Measurements from ENCODE around the gene MEFV.
"Not testable (repeated sequence)": the region's sequence is repeated elsewhere in the genome, so short reads cannot be mapped to it uniquely, and the experiment has no call there.

The MEFV gene

DNA sequence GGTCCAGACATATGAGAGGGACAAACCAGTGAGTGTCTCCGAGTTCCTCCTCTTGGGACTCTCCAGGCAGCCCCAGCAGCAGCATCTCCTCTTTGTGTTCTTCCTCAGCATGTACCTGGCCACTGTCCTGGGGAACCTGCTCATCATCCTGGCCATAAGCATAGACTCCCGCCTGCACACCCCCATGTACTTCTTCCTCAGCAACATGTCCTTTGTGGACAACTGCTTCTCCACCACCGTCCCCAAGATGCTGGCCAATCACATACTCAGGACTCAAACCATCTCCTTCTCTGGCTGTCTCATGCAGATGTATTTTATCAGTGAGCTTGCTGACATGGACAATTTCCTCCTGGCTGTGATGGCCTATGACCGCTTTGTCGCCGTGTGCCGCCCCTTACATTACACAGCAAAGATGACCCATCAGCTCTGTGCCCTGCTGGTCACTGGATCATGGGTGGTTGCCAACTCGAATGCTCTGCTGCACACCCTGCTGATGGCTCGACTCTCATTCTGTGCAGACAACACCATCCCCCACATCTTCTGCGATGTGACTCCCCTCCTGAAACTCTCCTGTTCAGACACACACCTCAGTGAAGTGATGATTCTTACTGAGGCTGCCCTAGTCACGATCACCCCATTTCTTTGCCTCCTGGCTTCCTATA lies 40.7 kb downstream of the MEFV start:
- no peak for DNase-seq

DNA sequence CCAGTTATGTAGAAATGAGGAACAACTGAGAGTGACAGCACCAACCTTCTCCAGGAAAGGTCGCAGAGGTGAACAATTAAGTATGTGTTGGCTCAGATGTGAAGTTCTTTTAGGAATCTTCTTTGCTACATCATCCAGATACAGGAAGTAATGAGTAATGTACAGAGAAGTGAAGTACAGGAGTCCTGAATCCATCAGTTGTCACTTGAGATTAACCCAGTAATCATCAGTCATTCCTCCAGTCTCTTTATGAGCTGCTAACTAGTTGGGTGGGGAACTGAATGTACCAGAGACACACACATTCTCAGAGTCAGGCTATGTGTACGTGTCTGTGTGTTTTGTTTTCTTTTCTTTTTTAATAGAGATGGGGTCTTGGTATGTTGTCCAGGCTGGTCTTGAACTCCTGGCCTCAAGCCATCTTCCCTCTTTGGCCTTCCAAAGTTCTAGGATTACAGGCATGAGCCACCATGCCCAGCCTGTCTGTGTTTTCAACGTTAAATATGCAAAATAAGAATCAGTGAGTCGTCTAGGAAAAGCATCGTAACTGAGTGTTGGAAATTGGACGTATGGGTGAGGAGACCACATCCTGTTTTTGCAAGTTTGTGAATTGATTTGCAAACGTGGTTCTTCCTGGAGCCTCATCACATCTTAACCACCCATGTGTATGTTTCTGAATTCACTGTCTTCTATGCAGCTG lies 41.4 kb downstream of the MEFV start:
- no peak for DNase-seq

DNA sequence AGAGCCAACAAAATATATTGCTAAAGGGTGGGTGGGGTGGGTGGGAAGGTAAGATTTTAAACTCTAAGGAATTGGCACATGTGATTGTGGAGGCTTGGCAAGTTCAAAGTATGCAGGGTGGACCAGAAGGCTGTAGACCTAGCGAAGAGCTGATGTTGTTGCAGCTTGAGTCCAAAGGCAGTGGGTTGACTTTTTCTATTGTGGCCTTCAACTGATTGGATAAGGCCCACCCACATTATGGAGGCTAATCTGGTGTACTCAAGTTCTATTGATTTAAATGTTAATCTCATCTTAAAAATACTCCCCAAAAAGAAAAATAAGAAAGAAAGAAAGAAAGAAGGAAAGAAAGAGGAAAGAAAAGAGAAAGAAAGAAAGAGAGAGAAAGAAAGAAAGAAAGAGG lies 43.9 kb downstream of the MEFV start:
- DNase-seq, result no peak

DNA sequence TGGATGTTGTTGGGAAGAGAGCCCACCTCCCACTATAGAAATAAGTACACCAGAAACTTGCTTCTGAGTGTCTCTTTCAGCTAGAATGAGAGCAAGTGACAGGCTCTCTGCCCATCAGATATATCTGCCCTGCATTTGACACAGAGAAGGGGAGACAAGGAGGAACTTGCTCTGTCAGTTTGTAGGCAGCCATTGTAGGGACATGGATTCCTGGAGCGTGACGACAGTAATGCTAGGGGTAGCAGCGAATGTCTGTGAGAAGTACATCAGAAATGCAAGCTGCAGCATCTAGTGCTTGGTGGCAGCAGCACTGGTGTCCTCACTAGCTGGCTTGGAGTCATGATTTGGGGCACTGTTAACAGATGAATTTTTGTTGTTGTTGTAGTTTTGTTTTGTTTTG lies 44.4 kb downstream of the MEFV start:
- DNase-seq, result no peak

DNA sequence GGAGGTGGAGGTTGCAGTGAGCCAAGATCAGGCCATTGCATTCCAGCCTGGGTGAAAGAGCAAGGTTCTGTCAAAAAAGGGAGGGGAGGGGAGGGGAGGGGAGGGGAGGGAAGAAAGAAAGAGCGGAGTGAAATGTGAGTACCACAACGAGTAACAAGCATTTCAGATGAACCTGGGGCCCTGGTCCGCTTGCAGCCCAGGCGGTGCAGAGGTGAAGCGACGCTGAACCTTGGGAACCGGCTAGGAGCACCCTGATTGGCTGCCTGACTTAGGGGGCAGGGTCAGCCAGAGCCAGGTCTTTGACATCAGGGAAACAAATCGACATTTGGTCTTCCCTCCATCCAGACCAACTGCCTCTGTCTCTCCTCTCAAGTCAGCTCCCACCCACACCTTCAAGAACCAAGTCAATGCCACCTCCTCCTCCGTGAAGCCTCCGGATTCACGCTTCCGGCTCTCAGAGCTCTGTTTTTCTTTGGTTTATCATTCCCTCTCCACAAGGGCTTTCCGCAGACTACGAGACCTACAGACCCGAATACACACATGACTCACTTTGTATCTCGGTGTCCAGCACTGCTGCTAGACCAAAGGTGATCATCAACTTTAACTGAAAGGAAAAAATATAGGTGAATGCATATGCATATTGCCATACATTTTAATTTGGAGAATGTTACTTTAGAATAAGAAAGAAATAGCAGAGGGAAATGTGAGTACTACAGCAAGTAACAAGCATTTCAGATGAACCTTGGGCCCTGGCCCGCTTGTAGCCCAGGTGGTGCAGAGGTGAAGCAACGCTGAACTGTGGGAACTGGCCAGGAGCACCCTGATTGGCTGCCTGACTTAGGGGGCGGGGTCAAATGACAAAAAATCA lies 49.1 kb downstream of the MEFV start:
- DNase-seq, result no peak

DNA sequence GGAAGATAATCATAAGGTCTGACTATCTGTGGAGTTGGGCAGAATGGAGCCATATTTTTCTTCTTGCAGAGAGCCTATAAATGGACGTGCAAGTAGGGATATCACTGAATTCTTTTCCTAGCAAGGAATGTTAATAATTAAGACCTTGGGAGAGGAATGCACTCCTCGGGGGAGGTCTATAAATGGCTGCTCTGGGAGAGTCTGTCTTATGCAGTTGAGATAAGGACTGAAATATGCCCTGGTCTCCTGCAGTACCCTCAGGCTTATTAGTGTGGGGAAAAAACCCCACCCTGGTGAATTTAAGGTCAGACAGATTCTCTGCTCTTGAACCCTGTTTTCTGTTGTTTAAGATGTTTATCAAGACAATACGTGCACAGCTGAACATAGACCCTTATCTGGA lies 50.5 kb downstream of the MEFV start:
- DNase-seq, result not testable (repeated sequence)

DNA sequence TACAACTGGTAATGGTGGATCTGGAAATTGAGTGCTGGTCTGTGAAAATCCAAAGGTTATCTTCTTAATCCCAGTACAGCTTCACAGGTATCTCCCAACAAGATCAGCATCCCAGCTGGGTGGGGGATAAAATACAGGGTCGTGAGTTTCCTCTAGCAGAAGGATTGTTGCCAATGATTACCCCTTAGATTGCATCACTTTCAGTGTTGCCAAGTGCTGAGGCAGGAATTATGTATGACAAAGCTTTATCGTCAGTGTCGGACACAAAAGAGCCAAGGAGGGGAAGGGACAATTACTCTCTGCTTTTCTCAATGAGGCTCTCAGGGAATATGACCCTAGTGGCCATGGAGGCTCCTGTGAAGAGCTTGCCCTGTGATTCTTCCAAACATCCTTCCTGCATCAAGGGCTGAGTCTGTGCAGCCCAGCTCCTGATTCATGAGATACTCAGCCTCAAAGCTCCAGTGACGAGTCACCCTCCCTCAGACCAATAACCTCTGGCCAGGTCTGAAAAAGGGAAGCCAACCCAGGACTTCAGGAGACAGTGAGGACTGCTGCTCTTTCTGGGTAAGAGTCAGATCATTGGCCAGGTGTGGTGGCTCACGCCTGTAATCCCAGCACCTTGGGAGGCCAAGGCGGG lies 53.4 kb downstream of the MEFV start:
- DNase-seq, result no peak

DNA sequence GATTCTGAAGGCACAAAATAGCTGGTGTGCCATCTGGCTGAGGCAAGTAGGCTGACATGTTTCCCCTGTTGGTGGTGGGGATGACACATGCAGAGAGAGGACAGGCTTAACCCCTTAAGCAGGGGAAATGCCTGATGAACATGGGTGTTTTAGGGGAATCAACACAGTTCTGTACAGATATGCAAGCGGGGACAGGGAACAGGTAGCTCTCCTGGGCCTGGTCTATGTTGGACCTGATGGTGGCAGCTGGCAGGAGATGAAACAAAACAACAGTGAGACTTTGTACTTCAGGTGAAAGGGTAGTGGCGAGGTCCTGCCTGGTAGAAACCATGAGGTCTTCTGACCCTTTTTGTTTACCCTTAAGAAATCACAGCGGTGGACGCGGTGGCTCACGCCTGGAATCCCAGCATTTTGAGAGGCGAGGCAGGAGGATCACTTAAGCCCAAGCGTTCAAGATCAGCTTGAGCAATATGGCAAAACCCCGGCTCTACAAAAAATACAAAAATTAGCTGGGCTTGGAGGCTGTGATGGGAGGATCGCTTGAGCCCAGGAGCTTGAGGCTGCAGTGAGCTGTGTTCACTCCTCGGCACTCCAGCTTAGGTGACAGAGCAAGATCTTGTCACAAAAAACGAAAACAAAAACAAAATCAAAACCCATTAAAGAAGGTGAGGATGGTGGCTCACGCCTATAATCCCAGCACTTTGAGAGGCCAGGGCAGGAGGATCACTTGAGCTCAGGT lies 57.9 kb downstream of the MEFV start:
- DNase-seq, result no peak

DNA sequence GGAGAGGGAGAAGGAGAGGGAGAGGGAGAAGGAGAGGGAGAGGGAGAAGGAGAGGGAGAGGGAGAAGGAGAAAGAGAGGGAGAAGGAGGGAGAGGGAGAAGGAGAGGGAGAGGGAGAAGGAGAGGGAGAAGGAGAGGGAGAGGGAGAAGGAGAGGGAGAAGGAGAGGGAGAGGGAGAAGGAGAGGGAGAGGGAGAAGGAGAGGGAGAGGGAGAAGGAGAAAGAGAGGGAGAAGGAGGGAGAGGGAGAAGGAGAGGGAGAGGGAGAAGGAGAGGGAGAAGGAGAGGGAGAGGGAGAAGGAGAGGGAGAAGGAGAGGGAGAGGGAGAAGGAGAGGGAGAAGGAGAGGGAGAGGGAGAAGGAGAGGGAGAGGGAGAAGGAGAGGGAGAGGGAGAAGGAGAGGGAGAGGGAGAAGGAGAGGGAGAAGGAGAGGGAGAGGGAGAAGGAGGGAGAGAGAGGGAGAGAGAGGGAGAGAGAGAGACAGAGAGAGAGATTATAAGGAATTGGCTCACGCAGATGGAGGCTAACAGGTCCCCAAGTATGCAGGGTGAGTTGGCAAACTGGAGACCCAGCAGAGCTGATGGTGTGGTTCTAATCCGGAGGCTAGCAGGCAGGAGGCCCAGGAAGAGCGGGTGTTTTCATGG lies 58.6 kb downstream of the MEFV start:
- DNase-seq, result not testable (repeated sequence)

DNA sequence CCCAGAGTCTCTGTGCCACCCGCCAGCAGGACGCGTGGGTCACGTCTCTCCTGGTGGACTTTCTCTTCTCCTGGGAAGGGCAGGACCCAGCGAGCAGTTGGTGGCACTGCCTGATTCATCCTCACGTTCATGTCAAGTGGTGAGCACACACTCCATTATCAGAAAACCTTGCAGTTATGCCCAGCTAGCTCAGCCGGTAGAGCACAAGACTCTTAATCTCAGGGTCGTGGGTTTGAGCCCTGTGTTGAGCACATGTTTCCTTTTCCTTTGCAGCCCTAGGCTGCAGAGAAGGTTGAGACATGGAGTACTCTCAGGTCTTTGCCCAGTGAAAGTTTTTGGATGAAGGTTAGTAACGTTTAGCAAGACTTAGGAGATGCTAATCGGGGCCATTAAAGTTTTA lies 60.5 kb downstream of the MEFV start:
- DNase-seq, result no peak

DNA sequence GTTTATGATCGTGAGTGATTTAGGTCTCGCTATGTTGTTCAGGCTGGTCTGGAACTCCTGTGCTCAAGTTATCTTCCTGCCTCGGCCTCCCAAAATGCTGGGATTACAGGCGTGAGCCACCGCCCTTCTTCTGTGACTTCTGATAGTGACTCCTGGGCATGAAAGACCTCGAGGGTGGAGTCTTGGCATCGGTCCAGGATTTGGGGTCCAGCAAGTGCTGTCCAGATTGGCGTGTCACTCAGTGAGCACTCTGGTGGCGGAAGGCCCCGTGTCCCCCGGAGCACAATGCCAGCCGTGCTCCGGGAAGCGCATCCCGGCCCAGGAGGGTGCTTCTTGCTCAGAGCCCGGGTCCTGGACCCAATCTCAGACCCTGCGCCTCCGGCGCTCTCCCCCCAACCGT lies 61.6 kb downstream of the MEFV start:
- DNase-seq, result no peak

DNA sequence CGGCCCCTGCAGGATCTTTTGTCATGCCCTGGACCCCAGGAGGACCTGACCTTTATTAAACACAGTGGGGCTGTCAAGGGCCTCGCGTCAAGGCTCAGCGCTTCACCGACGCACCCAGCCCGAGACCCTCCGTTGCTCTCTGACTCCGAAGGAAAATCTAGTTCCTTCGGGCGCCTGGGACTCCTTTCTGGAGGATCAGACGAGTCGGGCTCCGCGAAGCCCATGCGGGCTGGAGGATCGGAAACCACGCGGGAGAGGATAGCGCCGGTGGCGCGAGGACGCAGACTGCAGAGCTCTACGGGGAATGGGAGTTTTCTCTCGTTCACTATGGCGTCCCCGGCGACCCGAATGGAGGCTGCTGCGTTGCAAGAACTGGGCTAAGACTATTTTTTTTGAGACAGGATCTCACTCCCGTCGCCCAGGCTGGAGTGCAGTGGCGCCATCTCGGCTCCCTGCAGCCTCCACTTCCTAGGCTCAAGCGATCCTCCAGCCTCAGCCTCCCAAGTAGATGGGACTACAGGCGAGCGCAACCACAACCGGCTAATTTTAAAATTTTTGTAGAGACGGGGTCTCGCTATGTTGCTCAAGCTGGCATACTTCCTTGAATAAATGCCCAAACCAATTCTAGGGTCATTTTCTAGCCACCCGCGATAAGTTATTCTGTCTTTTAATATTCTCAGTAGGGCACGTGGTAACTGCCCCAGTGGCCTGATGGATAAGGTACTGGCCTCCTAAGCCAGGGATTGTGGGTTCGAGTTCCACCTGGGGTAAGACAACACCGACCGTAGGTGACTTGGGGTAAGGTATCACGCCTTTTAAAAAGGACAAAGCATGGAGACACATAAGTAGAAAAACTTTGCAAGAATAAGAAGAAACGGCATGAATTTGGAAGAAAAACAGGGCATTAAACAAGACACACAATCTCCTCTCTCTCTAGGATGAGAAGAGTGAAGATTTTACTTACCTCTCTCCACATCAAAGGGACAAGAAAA lies 62.9 kb downstream of the MEFV start:
- no peak for DNase-seq

DNA sequence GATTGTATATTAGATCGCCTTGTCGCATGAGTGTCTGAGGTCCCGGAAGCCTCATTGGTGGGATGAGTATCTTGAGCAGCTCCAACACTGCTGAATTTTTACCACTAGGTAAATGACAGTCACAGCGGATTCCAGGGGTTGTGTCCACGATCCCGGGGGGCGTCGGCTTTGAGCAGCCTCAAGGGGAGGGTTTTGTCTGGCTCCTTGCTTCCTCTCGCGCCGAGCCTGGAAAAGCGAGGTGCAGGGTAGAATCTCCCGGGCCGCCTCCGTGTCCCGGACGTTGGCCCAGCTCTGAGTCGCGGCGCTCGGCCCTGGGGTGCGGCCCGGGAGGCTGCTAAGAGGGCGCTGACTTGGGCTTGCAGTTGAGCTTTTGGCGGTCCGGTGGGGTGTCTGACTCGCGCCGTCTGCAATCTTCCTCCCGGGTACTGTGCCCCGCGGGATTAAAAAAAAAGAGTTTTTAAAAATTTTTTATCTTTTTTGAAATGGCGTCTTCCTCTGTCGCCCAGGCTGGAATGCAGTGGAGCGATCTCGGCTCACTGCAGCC lies 63.9 kb downstream of the MEFV start:
- no peak for DNase-seq
